Mucosa of rectum (tissue), 2 donors: Measurements from ENCODE around the gene MMP24OS.
A peak's percentile ranks its signal among the peaks of the same experiment; 100 is the strongest.

Source experiments
- H3K27ac ChIP-seq, 2 donors: one replicate each; pipeline ENCODE4 v1.7.0; 2013; ENCODE audit warnings: inconsistent platforms in 2 of 2, low read depth in 2 of 2, low read length in 2 of 2
- H3K27me3 ChIP-seq, 2 donors: one replicate each; pipeline ENCODE4 v1.7.0; 2013; ENCODE audit warnings: low read length in 2 of 2; ENCODE audit not compliant: control insufficient read depth in 2 of 2, insufficient read depth in 2 of 2
- H3K36me3 ChIP-seq, 2 donors: one replicate each; pipeline ENCODE4 v1.7.0; 2013; ENCODE audit warnings: low read length in 2 of 2; ENCODE audit not compliant: control insufficient read depth in 2 of 2, insufficient read depth in 2 of 2
- H3K4me1 ChIP-seq, 2 donors: one replicate each; pipeline ENCODE4 v1.7.0; 2013; ENCODE audit warnings: low read length in 2 of 2, mild to moderate bottlenecking in 1 of 2; ENCODE audit not compliant: control insufficient read depth in 2 of 2, insufficient read depth in 2 of 2
- H3K4me3 ChIP-seq, 2 donors: one replicate each; pipeline ENCODE4 v1.7.0; 2013; ENCODE audit warnings: low read length in 2 of 2
- H3K9ac ChIP-seq, 2 donors: one replicate each; pipeline ENCODE4 v1.7.0; 2013; ENCODE audit warnings: low read length in 2 of 2, low read depth in 1 of 2, mild to moderate bottlenecking in 1 of 2
- H3K9me3 ChIP-seq, 2 donors: one replicate each; pipeline ENCODE4 v1.7.0; 2013; ENCODE audit warnings: low read length in 2 of 2; ENCODE audit not compliant: control insufficient read depth in 2 of 2
- donor health status: healthy.
- donor health status: Normal muscosa, but diverticular disease.

MMP24OS gene

DNA sequence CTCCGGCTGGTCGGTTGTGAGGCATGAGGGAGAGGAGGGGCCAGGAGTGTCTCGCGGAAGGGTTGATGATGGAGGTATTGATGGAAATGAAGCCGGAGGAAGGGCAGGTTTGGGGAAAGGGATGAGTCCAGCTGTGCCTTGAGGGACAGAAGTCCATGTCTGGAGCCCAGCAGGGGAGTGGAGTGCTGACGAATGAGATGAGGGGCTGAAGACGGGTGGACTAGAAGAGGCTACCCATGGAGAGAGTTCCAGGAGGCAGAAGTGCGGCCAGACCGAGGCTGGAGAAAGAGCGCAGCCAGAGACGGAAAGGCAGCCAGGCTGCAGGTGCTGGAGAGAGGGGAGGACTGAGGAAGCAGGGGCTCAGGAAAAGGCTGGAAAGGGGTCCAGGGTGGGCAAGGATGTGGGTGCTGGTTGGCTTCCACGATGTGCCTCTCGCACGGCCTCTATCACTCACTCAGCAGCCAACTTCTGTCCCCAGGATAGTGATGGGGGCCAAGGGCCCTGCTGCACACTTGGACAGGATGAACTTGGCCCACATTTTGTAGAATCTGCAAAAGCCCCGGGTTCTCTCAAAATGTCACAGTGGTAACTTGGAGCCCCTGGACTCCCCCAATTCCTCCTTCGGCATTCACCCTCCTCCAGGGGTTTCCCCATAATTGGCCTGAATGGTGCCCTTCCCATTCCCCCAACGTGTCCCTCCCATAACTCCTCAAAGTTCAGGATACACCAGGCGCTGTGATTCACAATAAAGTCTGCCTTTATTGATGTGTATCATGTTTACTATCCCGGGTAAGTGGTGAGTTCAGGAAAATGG, 7.3 kb upstream of the MMP24OS start:
- peak overlapping the region; percentile 52 to 92 for H3K9ac ChIP-seq
- H3K9me3 ChIP-seq = no peaks in the 10 kb centered on the region
- H3K4me1 ChIP-seq = peaks cover 22 to 29% of the 10 kb centered on the region in 2 donors
- H3K27ac ChIP-seq = peak overlapping the region; percentile 83 to 86
- H3K27me3 ChIP-seq = no peaks in the 10 kb centered on the region
- peak overlapping the region; percentile 89 to 96 for H3K4me3 ChIP-seq
- H3K36me3 ChIP-seq = peaks cover 9 to 13% of the 10 kb centered on the region in 2 donors

DNA sequence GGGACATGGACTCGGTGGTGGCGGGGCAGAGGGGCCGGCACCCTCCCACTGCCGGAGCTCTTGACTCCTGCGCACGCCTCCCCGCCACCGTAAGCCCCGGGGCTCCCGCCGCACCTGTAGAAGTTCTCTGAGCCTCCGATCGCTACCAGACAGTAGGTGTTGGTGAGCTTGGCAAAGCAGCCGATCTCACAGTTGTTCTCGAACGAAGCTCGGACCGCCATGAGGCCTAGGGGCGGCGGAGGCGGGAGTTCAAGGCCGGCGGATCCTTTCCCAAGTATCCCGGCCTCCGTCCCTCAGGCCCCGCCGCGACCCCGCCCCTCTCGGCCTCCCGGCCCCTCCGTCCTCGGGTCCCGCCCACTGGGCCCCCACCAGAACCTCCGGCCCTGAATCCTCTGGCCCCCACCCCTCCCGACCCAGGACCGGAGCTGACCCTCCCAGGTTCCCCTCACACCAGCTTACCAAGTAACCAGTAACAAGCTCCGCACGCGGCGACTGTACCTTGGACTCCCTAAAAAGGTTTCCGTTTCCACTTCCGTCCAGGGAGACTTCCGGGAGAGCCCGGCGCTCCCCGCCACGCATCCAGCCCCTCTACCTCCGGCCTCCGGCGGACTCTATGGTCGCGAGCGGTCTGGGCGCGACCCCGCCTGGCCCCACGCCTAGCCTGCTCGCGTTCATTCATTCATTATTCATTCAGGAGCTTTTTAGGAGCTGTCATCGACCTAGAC, 6.5 kb upstream of the MMP24OS start, which contains the start of gene EIF6:
EIF6 (minus strand) TSS at position 506 of the 725 bp plus-strand sequence; CDS start at position 221, 285 bp downstream.
- no peaks in the 10 kb centered on the region for H3K9me3 ChIP-seq
- peak within 1 kb of the TSS; percentile 92 for H3K9ac ChIP-seq
- H3K4me3 ChIP-seq = peak within 1 kb of the TSS; percentile 89 to 96
- H3K36me3 ChIP-seq = peaks cover 17 to 21% of the 10 kb centered on the region in 2 donors
- H3K27ac ChIP-seq = peak within 1 kb of the TSS; percentile 83 to 86
- H3K27me3 ChIP-seq = no peaks in the 10 kb centered on the region
- H3K4me1 ChIP-seq = peaks cover 22 to 29% of the 10 kb centered on the region in 2 donors

DNA sequence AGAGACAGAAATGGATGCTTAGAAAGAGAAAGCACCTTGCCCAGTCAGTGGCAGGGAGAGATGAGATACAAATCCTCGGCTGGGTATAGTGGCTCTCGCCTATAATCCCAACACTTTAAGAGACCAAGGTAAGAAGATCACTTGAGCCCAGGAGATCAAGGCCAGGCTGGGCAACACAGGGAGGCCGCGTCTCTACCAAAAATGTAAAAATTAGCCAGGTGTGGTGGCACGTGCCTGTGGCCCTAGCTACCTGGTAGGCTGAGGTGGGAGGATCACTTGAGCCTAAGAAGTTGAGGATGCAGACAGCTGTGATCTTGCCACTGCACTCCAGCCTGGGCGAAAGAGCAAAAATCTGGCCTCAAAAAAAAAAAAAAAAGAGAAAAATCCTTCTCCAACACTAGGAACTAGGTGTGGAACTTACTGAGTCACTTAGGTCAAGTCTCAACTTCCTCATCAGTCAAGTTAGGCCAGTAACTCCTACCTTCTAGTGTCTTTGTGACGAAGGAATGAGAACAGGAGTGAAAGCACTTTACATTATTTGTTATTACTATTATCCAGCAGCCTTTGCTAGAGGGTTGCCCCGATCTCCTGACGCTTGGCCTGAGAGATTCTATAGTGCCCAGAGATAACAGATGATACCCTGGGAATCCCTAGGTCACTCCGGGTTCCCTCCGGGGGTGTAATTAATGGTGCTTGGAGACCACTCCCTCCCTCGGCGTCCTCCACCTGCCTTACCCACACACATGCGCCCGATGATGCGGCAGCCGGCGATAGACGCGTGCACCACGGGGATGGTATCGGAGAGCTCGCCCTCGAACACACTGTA, 5.7 kb upstream of the MMP24OS start:
- Histone ChIP-seq H3K4me3 (peak overlapping the region; percentile 89 to 96), H3K4me1 (peaks cover 22 to 30% of the 10 kb centered on the region in 2 donors), H3K9ac (peak overlapping the region; percentile 92), H3K27me3 (no peaks in the 10 kb centered on the region), H3K27ac (peak overlapping the region; percentile 83 to 86), H3K9me3 (no peaks in the 10 kb centered on the region), H3K36me3 (peaks cover 24 to 29% of the 10 kb centered on the region in 2 donors)

DNA sequence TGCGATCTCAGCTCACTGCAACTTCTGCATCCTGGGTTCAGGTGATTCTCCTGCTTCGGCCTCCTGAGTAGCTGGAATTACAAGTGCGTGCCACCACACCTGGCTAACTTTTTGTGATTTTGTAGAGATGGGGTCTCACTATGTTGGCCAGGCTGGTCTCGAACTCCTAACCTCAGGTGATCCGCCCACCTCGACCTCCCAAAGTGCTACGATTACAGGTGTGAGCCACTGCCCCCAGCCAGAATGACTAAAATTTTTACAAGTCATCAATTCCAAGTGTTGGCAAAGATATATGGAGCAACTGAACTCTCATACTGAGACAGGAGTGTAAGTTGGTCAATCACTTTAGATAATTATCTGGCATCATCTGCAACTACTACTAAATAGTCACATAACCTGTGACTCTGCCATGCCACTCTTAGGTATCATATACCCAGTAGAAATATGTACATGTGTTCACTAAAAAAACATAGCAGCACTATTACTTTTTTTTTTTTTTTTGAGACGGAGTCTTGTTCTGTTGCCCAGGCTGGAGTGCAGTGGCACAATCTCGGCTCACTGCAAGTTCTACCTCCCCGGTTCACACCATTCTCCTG, 3.7 kb upstream of the MMP24OS start:
- Histone ChIP-seq H3K27ac (no peak overlapping the region), H3K9ac (no peak overlapping the region), H3K27me3 (no peaks in the 10 kb centered on the region), H3K9me3 (no peaks in the 10 kb centered on the region), H3K36me3 (peaks cover 28 to 33% of the 10 kb centered on the region in 2 donors), H3K4me3 (no peak overlapping the region), H3K4me1 (peaks cover 28 to 41% of the 10 kb centered on the region in 2 donors)

DNA sequence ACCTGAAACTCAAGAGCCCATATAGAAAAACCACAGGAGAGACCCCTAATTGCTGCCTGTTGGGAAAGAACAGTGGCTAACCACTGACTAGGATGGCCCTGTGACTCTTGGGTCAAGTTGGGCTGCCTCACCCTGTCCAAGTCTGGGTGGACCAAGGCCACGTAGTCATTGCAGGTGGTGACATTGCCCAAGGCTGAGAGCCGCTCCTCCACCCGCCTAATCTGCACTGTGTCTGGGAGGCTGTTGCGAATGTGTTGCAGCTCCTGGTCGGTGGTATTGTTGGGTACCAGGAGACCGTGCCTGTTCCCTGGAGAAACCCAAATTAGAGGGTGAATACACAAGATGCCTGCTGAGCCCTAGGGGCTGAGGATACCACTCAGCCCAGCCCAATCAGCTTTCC, 2.6 kb upstream of the MMP24OS start:
- Histone ChIP-seq H3K4me1 (peaks cover 26 to 32% of the 10 kb centered on the region in 2 donors), H3K36me3 (peaks cover 30 to 41% of the 10 kb centered on the region in 2 donors), H3K9ac (no peak overlapping the region), H3K27me3 (no peaks in the 10 kb centered on the region), H3K9me3 (no peaks in the 10 kb centered on the region), H3K27ac (no peak overlapping the region), H3K4me3 (no peak overlapping the region)

DNA sequence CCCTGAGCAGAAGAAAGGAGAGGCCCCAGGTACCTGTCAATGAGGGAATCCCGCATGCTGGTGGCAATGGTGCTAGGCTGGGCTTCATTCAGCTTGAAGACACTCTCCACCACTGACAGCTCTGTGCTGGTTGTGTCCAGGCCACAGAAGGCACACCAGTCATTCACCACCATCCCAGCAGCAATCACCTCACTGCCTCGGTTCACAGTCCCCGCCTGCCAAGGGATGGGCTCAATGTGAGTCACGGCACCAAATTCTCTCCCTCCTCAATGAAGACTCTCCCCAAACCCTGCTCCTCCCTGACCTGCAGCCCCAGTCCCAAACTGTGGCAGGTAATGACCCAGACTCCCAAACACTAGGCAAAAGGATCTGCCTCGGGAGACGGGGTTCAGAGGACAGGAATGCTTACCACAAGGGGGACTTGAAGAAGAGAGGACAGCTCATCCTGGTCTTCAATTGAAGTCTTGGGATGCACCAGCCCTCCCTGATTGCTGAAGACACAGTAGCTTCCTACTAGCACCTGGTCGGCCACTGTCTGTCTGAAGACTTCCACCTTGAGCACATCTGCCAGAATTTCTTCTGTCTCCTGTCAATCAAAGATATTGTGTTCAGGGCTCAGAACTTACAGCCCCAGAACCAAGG, 1.7 kb upstream of the MMP24OS start:
- no peak overlapping the region for H3K27ac ChIP-seq
- peaks cover 38 to 46% of the 10 kb centered on the region in 2 donors for H3K36me3 ChIP-seq
- H3K9me3 ChIP-seq = no peaks in the 10 kb centered on the region
- no peaks in the 10 kb centered on the region for H3K27me3 ChIP-seq
- H3K4me3 ChIP-seq = no peak overlapping the region
- H3K9ac ChIP-seq = peak overlapping the region in 1 of 2 donors; percentile 14
- H3K4me1 ChIP-seq = peaks cover 20 to 24% of the 10 kb centered on the region in 2 donors

DNA sequence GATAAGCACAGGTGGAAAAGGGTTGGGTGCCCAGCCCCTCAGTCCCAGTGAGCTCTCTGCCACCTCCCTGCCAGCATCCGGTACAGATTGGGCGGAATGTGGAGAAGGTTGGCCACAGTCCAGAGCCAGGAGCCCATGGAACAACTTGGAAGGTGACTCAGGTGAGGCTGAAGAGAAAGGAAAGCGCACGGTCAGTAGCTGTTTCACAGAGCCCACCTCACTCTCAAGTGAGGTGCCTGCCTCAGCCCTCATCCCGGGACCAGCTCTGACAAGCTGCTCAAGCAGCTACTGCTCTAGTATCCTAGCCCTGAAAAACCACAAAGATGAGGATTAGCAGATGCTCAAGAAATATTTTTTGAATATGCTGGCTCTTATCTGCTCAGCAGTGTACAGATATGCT, 1.1 kb upstream of the MMP24OS start:
- Histone ChIP-seq H3K36me3 (peaks cover 38 to 47% of the 10 kb centered on the region in 2 donors), H3K9me3 (no peaks in the 10 kb centered on the region), H3K27ac (peak overlapping the region in 1 of 2 donors; percentile 95), H3K27me3 (no peaks in the 10 kb centered on the region), H3K9ac (no peak overlapping the region), H3K4me3 (no peak overlapping the region), H3K4me1 (peaks cover 19 to 24% of the 10 kb centered on the region in 2 donors)

DNA sequence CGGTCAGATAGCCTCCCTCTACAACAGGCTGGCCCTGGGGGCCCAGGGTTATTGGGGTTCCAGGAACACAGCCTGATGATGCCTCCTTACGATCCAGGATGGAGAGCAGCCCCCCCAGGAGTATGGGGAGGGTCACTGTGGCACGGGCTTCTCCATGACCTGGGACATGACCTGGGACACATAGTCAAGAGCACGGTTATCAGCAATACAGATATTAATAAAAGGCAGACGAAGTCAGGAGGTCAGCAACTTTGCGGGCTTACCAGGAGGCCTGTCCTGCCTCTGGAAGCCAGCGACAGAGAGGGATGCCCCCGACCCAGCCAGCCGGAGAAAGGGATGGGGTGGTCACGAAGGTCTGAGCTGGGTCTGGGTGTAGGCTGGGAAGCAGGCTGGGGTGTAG, 795 bp downstream of the MMP24OS start:
- peak overlapping the region; percentile 95 to 97 for H3K27ac ChIP-seq
- peak overlapping the region; percentile 72 to 87 for H3K4me3 ChIP-seq
- peaks cover 41 to 45% of the 10 kb centered on the region in 2 donors for H3K36me3 ChIP-seq
- no peaks in the 10 kb centered on the region for H3K27me3 ChIP-seq
- H3K4me1 ChIP-seq = peaks cover 11 to 15% of the 10 kb centered on the region in 2 donors
- H3K9ac ChIP-seq = peak overlapping the region; percentile 88 to 95
- H3K9me3 ChIP-seq = no peaks in the 10 kb centered on the region

DNA sequence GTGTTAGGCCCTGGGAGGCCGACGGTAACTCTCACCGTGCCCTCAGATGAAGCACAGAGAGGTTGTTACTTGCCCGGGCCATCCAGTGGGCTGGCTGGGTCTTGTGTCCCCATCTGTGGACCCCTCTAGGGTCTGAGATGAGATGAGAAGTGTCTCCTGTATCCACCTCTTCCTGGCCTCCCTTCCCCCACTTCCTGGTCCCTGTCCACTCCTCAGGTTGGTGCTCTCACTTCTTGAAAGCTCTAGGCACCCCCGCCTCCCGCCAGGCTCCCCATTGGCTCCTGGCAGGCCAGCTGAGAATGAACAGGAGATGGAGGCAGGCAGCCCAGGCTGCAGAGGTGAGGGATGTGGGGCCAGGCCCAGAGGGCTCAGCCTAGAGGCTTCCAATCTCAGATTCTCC, 1.5 kb downstream of the MMP24OS start:
- H3K27ac ChIP-seq = peak overlapping the region in 1 of 2 donors; percentile 95
- H3K4me1 ChIP-seq = peaks cover 11 to 15% of the 10 kb centered on the region in 2 donors
- H3K36me3 ChIP-seq = peaks cover 41 to 43% of the 10 kb centered on the region in 2 donors
- peak overlapping the region in 1 of 2 donors; percentile 88 for H3K9ac ChIP-seq
- H3K27me3 ChIP-seq = no peaks in the 10 kb centered on the region
- H3K4me3 ChIP-seq = peak overlapping the region; percentile 72 to 87
- H3K9me3 ChIP-seq = no peaks in the 10 kb centered on the region
